GM10847 (cell line): ENCODE results near the gene ILRUN.

Experiments used
- POLR2A ChIP-seq: IDR thresholded peaks from 2 replicates; pipeline ENCODE4 v1.6.1; 2011; ENCODE audit not compliant: insufficient read length; ENCODE audit errors: extremely low read depth

Gene ILRUN

DNA sequence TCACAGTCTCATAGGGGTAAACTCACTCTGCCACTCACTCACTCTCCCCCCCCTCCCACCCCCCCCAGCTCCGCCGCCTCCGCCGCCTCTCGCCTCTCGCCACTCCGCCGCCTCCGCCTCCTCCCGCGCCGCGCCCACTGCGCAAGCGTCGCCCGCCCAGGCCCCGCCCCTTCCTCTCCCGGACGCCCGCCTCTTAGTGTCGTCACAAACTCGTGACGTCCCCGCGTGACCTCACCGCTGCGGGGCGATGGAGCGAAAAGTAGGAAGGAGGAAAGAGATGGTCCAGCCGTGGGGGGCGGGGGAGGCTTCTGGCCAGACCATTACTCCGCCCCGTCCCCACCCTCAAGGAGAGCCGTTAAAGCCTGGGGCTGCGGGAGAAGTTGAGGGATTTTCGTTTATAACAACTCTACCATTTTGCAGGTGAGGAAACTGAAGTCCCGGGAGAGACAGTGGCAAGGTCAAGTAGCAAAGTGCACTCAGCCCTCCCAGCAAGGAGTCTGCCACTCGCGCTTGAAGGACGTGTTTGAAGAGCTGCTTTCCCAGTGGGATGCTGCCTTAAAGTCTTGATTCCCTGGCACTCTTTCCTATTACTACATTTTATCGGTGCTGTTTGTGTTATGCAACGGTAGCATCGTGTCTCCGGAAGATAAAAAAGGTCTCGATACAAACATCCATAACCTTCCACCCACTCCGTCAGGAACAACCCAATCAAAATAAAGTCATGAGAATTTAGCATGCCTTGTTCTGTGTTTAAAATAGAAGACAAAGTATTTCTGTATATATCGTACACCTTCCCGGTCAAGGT lies at the start of gene ILRUN:
TSS of gene ILRUN (minus strand) at position 29 of the 805 bp plus-strand sequence. CDS start 164 bp downstream, outside the sequence.
- peak; percentile 58 for TF ChIP-seq POLR2A

DNA sequence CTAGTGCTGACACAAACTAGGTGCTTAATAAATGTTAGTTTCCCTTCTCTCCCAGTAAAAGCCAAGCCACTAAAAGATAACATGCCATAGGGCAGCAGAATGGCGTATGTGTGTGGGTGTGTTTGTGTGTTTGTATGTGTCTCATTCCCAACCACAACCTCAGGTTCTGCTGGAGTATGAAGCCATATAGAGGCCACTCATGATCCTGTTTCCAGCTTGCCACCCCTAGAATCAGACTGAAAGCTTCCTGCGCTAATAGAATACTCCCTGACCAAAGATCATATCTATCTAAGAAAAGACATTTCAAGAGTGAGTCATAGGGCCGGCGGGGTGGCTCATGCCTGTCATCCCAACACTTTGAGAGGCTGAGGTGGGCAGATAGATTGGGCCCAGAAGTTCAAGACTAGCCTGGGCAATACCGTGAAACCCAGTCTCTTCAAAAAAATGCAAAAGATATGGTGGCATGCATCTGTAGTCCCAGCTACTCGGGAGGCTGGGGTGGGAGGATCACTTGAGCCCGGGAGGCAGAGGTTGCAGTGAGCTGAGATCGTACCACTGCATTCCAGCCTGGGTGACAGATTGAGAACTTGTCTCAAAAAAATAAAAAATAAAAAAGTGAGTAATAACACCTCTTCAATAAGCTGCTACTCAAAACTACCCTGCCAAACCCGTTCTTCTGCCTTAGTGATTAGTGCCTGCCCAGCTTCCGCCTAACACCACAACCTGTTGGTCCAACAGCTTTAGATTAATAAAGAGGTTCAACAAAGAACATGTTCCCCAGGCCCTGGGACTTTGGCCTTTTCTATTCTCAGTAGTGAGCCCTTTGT lies 48.9 kb upstream of the ILRUN start:
- no peak for TF ChIP-seq POLR2A

- TF ChIP-seq POLR2A = no peak
Observed at GRCh38 chr6:34743625-34744293, 47.2 kb upstream of the ILRUN start.

- no peak for TF ChIP-seq POLR2A
Observed at GRCh38 chr6:34742094-34742493, 45.5 kb upstream of the ILRUN start.

DNA sequence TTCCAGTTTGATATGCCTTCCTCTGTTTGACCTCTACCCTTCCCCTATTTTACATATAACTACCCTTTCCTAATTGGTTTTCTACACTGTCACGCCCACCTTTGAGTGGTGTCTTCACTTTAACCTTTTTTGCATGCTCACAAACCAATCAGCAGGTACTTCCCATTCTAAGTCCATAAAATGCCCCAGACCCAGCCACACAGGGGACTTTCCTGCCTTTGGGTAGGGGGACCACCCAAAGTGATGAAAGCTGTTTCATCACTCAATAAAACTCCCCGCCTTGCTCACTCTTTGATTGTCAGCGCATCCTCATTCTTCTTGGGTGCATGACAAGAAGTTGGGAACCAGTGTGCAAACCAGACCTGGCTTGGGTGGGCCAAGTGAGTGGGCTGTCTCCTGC lies 40.3 kb upstream of the ILRUN start:
- no peak for TF ChIP-seq POLR2A

- TF ChIP-seq POLR2A = no peak
Observed at GRCh38 chr6:34731393-34732060, 35.0 kb upstream of the ILRUN start.

- no peak for TF ChIP-seq POLR2A
Observed at GRCh38 chr6:34729631-34730470, 33.3 kb upstream of the ILRUN start.

DNA sequence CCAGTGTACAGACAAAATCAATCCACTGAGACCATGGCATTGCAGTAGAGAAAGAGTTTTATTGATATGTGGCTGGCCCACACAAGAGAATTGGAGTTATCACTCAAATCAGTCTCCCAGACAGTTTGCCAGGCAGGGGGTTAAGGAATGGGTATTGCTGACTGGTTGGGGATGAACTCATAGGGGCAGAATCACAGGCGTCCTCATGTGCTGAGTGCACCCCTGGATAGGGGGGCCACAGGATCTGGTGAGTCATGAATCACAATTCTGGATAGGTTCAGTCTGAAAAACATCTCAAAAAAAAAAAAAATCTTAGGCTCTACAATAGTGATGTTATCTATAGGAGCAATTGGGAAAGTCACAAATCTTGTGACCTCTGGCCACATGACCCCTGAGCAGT lies 29.5 kb upstream of the ILRUN start:
- TF ChIP-seq POLR2A = no peak

DNA sequence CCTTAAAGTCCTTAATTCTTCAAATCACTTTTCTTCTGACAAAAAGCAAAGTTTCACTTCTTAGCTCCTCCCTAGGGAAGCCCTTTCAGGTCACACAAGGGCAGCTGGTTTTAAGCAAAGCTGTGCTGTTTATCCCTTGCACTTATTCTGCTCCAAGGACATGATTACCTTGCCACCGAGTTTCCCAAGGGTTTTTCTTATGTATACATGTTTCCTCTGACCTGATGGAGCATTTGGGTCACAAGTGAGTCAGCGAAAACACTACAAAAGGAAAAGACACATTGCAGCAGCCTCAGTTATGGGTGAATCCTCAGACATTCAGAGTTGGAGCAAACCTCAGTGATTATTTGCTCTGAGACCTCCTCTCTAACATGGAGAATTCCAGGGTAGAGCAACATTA lies 26.6 kb upstream of the ILRUN start:
- TF ChIP-seq POLR2A = no peak

DNA sequence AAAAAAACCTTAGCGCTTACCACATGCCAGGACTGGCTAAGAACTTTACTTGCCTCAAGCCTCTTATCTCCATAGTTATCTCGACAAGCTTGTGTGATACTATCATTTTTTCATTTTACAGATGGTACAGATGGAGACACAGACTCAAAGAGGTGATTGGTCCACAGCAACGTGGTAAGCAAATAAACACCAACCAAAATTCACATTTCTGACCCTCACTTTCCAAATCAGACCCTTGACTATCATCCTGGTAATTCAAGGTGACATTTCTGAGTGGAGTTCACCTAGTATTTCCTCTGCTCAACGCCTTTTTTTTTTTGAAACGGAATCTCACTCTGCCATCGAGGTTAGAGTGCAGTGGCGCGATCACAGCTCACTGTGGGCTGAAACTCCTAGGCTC lies 25.9 kb upstream of the ILRUN start:
- no peak for TF ChIP-seq POLR2A

DNA sequence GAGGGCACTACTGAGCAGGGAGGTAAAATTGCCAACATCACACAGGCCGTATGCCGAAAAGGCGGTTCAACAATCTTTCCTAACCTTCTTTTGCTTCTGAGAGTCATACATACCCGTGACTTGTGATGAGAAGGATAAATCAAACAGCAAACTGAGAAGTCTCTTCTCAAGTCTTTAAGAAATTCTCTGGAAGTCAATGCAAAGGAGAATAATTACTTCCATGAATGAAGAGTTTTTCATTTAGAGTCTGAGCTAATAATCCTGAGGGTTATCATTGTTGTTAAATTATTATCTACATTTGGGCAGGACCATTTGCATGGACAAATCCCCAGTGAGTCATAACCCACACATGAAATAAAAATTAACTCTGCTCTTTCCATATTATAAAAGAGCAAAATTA lies 22.4 kb upstream of the ILRUN start:
- TF ChIP-seq POLR2A = no peak

- TF ChIP-seq POLR2A = no peak
Observed at GRCh38 chr6:34717466-34717865, 20.9 kb upstream of the ILRUN start.

DNA sequence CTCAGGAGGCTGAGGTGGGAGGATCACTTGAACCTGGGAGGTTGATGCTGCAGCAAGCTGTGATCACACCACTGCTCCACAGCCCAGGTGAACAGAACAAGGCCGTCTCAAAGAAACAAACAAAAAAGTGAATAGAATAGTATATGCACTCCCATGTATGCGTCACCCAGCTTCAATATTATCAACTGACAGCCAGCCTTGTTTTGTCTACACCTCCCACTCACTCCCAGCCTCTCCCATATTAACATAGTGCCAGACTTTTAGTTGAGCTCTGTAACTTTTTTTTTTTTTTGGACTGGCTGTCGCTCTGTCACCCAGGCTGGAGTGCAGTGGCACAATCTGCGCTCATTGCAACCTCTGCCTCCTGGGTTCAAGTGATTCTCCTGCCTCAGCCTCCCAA lies 18.1 kb upstream of the ILRUN start:
- TF ChIP-seq POLR2A = no peak

DNA sequence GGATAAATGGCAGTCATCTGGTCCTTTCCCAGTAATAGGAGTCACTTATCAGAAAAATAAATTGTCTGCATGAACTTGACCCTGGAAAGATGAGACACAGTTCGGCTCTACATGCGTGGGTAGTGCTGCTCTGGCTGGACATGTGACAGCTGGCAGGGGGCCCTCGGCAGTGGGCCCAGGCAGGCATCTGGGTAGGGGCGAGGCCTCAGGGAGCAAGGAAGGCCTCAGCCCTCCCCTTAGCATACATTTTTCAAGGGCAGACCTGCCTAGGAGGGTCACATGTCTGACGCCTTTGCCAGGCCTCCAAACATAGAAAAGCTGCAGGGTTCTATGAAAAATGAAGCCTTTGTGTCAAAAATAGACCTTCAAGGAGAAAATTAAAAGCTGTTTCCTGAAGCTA lies 12.8 kb upstream of the ILRUN start:
- TF ChIP-seq POLR2A = no peak
